Right lobe of liver (tissue), 6 donors: ENCODE data around the gene HOXA3. TPM values are rescaled to one million over a fixed set of nuclear protein-coding genes. Genes with fewer than 3 reads are reported as not detected.

Experiments
- ATAC-seq, 4 donors: fragments of 200-7000 bp; cut with Tn5 transposase; one replicate each; pipeline ENCODE4 v1.9.1; 2020; ENCODE audit warnings: mild to moderate bottlenecking in 4 of 4, moderate library complexity in 4 of 4
- DNase-seq, 3 donors: peaks; one replicate each; pipeline ENCODE4 v3.0.0-alpha.2; 2020
- H3K27ac ChIP-seq, 3 donors: fragments of 200-600 bp; one replicate each; pipeline ENCODE4 v1.8.0; 2022
- H3K27me3 ChIP-seq, 2 donors: fragments of 200-600 bp; one replicate each; pipeline ENCODE4 v1.8.0; 2022
- H3K36me3 ChIP-seq, 4 donors: fragments of 200-600 bp; sonication (generic) in 1 of 4; one replicate each; pipeline versions ENCODE4 v1.5.1 to v1.8.0; 2017 to 2022; ENCODE audit warnings: control low read depth in 1 of 4
- H3K4me1 ChIP-seq, 4 donors: fragments of 200-600 bp; sonication (generic) in 1 of 4; one replicate each; pipeline versions ENCODE4 v1.5.1 to v1.8.0; 2017 to 2022; ENCODE audit warnings: control low read depth in 1 of 4
- H3K4me3 ChIP-seq, 3 donors: fragments of 200-600 bp; one replicate each; pipeline ENCODE4 v1.8.0; 2022
- H3K9me3 ChIP-seq, 4 donors: fragments of 200-600 bp; sonication (generic) in 1 of 4; one replicate each; pipeline versions ENCODE4 v1.5.1 to v1.8.0; 2017 to 2022; ENCODE audit warnings: control low read depth in 1 of 4
- POLR2A ChIP-seq: fragments of 450-650 bp; IDR thresholded peaks from one replicate; pipeline ENCODE4 v1.6.1; 2017; ENCODE audit warnings: antibody characterized with exemption, mild to moderate bottlenecking
- WGBS: methylation state at CpG from one replicate; pipeline ENCODE4 v1.1.6; 2018; ENCODE audit warnings: low coverage, low lambda C conversion rate; ENCODE audit not compliant: insufficient coverage; ENCODE audit errors: missing lambda C conversion rate; 5-methylcytosine and 5-hydroxymethylcytosine counted together
- intact Hi-C, 2 donors: fragments of 100-400 bp; cut with DNase I; formaldehyde crosslinking; loops; one replicate each; pipeline versions ENCODE4 v1.11.2 to v1.14.1; 2022
- total RNA-seq, 6 experiments: library from RNA; depleted of rRNA in 2 of 6; stranded (reverse); fragments of >200 nt in 2 of 6; fragmentation: NEBNext Ultra II Directional in 3 of 6; extraction: Animal tissue kit (Norgen Biotek cat#: 25700) in 3 of 6; gene quantifications; one replicate each; pipeline versions ENCODE4 v1.1.0 to v1.2.4, GENCODE V29; 2016 to 2023
- TF ChIP-seq, protein P1 (sequence below), 4 donors: fragments of 200-600 bp in 3 of 4; fragments of 450-650 bp in 1 of 4; IDR thresholded peaks; one replicate each; pipeline versions ENCODE4 v1.5.1 to v1.8.0; 2016 to 2022; ENCODE audit warnings: antibody characterized with exemption in 4 of 4, mild to moderate bottlenecking in 2 of 4
- donor health status: DM: no; HTN: yes; CAD: no.
- donor health status: DM: no; HTN: no; CAD: no.
- donor health status: DM: no; HTN: no; CAD: no.
- donor health status: DM: no; HTN: yes; CAD: no.
- donor health status: DM: no; HTN: yes; CAD: no.

Gene HOXA3
- total RNA-seq, 6 experiments from 2014 or later: 0.17 to 0.26 (median 0.25) TPM; not detected in 2

DNA sequence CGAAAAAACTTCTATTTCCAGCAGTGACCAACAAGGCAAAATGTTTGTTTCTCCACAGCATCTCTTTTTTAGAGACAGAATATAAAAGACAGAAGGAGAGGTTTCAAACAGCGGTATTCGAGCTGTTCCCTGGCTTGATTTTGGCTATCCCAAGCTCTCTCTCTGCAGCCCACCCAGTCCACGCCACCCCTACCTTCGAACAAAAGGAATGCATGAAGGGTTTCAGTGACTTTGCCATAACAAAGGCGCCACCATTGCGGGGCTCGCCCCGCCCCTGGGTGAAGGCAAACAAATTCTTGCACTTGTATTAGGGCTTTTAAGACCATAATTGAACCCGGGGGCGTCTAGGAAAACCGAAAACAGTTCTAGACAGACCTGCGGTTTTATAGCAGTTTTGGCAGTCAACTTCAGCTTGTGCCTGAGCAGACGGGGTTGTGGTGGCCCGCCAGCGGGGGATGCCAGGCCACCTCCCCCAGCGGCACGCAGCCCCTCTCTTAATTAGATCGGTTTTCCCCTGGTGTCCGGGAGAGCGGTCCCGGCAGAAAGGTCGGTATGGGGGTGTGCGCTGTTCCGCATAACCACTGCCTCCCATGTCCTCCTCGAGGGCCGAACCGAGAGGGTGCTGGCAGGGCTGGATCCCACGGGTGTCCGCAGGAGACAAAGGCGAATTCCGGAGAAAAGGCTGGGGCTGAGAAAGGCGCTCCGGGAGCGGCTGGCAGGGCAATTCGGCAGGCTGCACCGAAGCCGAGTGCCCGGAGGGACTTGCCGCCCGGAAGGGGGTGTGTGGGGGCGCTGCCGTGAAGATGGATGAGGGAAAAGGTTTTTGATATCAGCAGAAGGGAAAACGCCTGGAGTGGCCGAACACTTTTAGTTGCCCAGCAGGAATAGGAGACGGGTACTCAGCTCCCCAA is 35.3 kb upstream of the HOXA3 start:
- no peaks in the 10 kb centered on the region for H3K36me3 ChIP-seq
- peaks cover 0 to 25% (median 2%) of the 10 kb centered on the region in 4 donors for H3K4me1 ChIP-seq
- DNase-seq (peak in 2 of 3 donors; percentile 32 to 36), ATAC-seq (no peak)
- H3K27me3 ChIP-seq: peaks cover 17 to 88% of the 10 kb centered on the region in 2 donors
- TF ChIP-seq, protein P1, sequence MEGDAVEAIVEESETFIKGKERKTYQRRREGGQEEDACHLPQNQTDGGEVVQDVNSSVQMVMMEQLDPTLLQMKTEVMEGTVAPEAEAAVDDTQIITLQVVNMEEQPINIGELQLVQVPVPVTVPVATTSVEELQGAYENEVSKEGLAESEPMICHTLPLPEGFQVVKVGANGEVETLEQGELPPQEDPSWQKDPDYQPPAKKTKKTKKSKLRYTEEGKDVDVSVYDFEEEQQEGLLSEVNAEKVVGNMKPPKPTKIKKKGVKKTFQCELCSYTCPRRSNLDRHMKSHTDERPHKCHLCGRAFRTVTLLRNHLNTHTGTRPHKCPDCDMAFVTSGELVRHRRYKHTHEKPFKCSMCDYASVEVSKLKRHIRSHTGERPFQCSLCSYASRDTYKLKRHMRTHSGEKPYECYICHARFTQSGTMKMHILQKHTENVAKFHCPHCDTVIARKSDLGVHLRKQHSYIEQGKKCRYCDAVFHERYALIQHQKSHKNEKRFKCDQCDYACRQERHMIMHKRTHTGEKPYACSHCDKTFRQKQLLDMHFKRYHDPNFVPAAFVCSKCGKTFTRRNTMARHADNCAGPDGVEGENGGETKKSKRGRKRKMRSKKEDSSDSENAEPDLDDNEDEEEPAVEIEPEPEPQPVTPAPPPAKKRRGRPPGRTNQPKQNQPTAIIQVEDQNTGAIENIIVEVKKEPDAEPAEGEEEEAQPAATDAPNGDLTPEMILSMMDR (IDR thresholded peaks at IDR 0.05): no peak
- no peak for TF ChIP-seq POLR2A
- H3K9me3 ChIP-seq: no peaks in the 10 kb centered on the region
- 5% methylated on average over 38 of the region's 46 CpGs for WGBS
- intact Hi-C loops: no loop called here
- no peak overlapping the region for H3K27ac ChIP-seq
- H3K4me3 ChIP-seq: no peak overlapping the region

DNA sequence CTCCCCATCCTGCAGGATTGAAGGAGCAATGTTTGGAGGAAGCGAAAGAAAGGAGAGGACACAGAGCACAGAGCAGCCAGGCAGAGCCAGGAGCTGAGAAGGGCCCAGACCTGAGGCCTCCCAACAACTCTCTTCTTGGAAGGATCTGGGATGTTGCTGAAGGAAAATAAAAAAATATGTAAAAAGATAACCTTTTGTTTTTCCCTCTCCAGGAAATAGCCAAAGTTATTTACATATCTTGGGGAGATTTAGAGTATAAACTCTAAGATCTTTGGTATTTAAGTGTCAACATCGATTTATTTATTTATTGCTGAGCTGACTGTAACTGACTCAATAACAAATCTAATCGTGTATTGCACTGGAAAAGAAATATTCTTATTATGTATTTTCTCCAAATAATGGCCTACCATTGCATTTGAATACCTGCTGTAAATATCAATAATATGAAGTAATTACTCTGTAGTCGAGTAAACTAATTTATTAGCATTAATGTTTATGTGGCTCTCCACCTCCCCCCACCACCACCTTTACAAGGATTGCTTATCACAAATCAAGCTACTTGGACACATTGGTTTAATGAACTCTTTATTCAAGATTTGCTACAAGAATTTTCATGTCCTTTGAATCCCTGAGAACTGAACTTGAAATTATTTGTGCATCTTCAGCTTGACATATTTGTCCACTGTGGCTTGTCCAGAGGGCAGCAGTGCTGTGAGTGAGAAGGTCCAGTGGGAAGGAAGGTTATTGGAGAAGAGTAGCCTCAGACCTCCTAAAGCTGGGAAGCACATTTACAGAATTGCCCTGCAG is 34.5 kb upstream of the HOXA3 start:
- Histone ChIP-seq H3K27ac (no peak overlapping the region), H3K4me3 (no peak overlapping the region), H3K36me3 (no peaks in the 10 kb centered on the region), H3K9me3 (no peaks in the 10 kb centered on the region), H3K27me3 (peaks cover 22 to 92% of the 10 kb centered on the region in 2 donors), H3K4me1 (peaks cover 0 to 20% (median under 1%) of the 10 kb centered on the region in 4 donors)
- ATAC-seq: no peak
- 16% methylated on average over 4 of the region's 4 CpGs for WGBS
- no peak for DNase-seq
- intact Hi-C loops: no loop called here
- no peak for TF ChIP-seq POLR2A
- TF ChIP-seq, protein P1 (IDR thresholded peaks at IDR 0.05): no peak

DNA sequence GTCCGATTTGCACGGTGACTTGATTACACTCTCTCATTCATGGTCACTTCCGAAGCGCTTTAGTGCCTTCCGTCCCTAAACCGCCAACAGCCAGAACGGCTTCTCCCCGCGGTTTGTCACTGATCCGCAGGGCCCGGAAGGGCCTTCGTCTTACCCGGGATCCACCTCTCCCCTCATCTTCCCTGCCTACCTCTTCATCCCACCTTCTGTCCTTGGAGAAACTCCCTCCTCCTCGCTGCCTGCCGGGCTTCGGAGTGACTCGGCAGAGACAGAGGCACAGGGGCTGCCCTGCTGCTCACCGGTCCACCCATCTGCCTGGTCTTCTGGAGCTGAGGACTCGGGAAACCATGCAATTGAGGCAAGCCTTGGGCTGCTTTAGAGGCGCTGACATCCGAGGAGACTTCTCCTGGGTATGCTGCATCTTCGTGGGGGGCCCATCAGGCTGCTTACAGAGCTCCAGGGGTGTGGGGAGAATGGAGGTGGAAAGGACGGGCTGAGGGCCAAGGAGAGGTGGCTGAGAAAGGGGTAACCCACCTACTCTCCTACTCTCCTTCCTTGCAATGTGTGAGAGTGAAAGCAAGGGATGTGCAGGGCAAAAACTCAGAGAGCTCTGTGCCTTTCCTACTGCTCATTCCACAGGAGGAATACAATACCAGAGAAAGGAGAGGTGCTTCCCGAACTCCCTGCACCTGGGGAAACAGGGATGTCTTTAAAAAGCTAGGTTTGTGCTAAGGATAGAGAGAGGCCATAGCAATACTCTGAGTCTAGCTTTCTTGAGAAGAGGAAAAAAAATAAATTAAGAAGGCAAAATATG is 33.7 kb upstream of the HOXA3 start:
- whole genome bisulfite sequencing: 5% methylated on average over 16 of the region's 24 CpGs
- peak in 2 of 3 donors; percentile 27 to 31 for DNase-seq
- H3K27ac ChIP-seq: no peak overlapping the region
- no peaks in the 10 kb centered on the region for H3K9me3 ChIP-seq
- no peak for ATAC-seq
- H3K4me1 ChIP-seq: peaks cover 0 to 20% (median 0%) of the 10 kb centered on the region in 4 donors
- no peak for TF ChIP-seq POLR2A
- intact Hi-C loops: no loop called here
- H3K36me3 ChIP-seq: no peaks in the 10 kb centered on the region
- H3K4me3 ChIP-seq: no peak overlapping the region
- peaks cover 22 to 87% of the 10 kb centered on the region in 2 donors for H3K27me3 ChIP-seq

DNA sequence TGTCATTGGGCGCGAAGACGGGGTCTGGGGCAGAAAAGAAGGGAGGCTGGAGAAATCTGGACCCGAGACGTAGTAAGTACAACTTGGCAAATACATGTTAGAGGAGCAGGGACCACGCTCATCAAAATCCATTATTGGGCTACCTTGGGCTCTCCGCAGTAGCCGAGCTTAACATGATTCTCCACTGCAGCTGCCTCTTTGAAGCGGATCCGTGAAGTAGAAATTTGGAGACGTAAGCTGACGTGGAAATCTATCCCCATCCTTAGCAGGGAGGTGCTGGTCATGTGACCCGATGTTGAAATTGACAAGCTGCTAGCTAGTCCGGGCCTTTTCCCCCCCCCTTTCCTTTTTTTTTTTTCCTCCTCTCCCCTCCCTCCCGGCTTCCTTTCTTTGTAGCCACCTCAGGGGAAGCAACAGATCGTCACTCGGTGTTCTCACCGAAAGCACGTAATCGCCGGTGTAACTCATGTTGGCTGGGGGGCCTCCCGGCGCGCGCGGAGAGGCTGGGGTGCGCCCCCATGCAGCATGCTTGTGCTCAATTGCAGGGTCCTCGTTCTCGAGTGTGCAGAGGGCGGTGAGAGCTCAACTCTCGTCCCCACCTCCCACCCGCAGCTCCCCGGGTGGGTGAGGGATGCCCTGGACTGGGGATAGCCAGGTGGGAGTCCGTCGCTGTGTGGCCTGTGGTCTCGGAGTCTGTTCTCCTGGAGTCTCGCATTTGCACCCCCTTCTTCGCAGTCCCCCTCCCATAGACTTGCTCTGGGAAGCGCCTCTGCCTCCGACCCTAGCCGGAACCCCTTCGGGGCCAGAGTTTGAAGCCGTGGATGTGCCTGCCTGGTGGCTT is 32.9 kb upstream of the HOXA3 start, which contains the start of gene HOXA11:
TSS of gene HOXA11 (minus strand) at position 220 of the 841 bp plus-strand sequence. CDS start at position 132, 88 bp downstream.
- Histone ChIP-seq H3K36me3 (no peaks in the 10 kb centered on the region), H3K4me1 (peaks cover 0 to 20% (median 0%) of the 10 kb centered on the region in 4 donors), H3K9me3 (no peaks in the 10 kb centered on the region), H3K4me3 (peak within 1 kb of the TSS in 2 of 3 donors; percentile 16 to 21), H3K27ac (no peak within 1 kb of the TSS), H3K27me3 (peaks cover 27 to 86% of the 10 kb centered on the region in 2 donors)
- TF ChIP-seq, protein P1 (IDR thresholded peaks at IDR 0.05): no peak
- TF ChIP-seq POLR2A: no peak
- intact Hi-C loops: no loop called here
- 6% methylated on average over 22 of the region's 43 CpGs for WGBS
- ATAC-seq (no peak), DNase-seq (peak in 2 of 3 donors; percentile 23 to 31)
